B cell (primary cell): ENCODE results near the gene TCEANC.

Experiments used
- EZH2 ChIP-seq: IDR thresholded peaks from 2 replicates; pipeline ENCODE4 v1.6.1; 2012; ENCODE audit warnings: borderline replicate concordance, low read depth, mild to moderate bottlenecking, moderate library complexity, low read length; ENCODE audit not compliant: insufficient read depth, poor library complexity, severe bottlenecking
- TF ChIP-seq, protein P1 (sequence below): fragments of 200-600 bp; IDR thresholded peaks from one replicate; pipeline ENCODE4 v1.8.0; 2022; ENCODE audit warnings: antibody characterized with exemption, mild to moderate bottlenecking

DNA sequence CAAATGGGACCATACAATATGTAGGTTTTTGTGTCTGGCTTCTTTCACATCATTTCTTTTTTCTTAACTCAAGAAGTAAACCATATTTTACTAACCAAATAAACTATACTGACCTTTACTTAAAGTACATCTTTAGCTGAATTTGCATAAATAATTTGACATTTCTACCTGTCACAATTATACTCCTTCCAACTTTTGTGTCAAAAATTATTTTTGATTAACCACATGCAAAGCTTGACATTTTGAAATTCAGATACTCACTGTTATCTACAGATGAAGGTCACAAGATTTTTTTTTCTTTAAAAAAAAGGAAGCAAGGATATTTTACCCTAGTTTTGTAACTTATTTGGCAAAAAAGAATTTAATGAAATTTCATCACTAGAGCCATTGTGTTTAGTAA, 23.9 kb downstream of the TCEANC start:
- TF ChIP-seq, protein P1, sequence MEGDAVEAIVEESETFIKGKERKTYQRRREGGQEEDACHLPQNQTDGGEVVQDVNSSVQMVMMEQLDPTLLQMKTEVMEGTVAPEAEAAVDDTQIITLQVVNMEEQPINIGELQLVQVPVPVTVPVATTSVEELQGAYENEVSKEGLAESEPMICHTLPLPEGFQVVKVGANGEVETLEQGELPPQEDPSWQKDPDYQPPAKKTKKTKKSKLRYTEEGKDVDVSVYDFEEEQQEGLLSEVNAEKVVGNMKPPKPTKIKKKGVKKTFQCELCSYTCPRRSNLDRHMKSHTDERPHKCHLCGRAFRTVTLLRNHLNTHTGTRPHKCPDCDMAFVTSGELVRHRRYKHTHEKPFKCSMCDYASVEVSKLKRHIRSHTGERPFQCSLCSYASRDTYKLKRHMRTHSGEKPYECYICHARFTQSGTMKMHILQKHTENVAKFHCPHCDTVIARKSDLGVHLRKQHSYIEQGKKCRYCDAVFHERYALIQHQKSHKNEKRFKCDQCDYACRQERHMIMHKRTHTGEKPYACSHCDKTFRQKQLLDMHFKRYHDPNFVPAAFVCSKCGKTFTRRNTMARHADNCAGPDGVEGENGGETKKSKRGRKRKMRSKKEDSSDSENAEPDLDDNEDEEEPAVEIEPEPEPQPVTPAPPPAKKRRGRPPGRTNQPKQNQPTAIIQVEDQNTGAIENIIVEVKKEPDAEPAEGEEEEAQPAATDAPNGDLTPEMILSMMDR = no peak
- TF ChIP-seq EZH2 = no peak
